Esophagus squamous epithelium (tissue), 4 donors: ENCODE measurements around the gene CPNE1.

Source experiments
- CTCF ChIP-seq, 6 experiments: fragments of 450-650 bp in 4 of 6; fragments of 200-600 bp in 2 of 6; sonication (generic) in 2 of 6; IDR thresholded peaks; one replicate each; pipeline ENCODE4 v1.5.1; 2016 to 2019; ENCODE audit warnings: antibody characterized with exemption in 6 of 6, mild to moderate bottlenecking in 4 of 6, moderate library complexity in 4 of 6
- POLR2A ChIP-seq, 4 donors: fragments of 450-650 bp; IDR thresholded peaks; one replicate each; pipeline ENCODE4 v1.6.1; 2017; ENCODE audit warnings: antibody characterized with exemption in 4 of 4, mild to moderate bottlenecking in 4 of 4, moderate library complexity in 3 of 4

- TF ChIP-seq CTCF (IDR thresholded peaks at IDR 0.05), result no peak
- TF ChIP-seq POLR2A (IDR thresholded peaks at IDR 0.05), result no peak
Observed at GRCh38 chr20:35695978-35696377, 31.3 kb upstream of the CPNE1 start.
